ENCODE results near the gene CHST11. TPM values are rescaled to one million over a fixed set of nuclear protein-coding genes. Genes with fewer than 3 reads are reported as not detected.
"Not testable (repeated sequence)": the region's sequence is repeated elsewhere in the genome, so short reads cannot be mapped to it uniquely, and the experiment has no call there.

CHST11 gene
- total RNA-seq, 1 experiment from 2014 or later: 3.4 TPM

DNA sequence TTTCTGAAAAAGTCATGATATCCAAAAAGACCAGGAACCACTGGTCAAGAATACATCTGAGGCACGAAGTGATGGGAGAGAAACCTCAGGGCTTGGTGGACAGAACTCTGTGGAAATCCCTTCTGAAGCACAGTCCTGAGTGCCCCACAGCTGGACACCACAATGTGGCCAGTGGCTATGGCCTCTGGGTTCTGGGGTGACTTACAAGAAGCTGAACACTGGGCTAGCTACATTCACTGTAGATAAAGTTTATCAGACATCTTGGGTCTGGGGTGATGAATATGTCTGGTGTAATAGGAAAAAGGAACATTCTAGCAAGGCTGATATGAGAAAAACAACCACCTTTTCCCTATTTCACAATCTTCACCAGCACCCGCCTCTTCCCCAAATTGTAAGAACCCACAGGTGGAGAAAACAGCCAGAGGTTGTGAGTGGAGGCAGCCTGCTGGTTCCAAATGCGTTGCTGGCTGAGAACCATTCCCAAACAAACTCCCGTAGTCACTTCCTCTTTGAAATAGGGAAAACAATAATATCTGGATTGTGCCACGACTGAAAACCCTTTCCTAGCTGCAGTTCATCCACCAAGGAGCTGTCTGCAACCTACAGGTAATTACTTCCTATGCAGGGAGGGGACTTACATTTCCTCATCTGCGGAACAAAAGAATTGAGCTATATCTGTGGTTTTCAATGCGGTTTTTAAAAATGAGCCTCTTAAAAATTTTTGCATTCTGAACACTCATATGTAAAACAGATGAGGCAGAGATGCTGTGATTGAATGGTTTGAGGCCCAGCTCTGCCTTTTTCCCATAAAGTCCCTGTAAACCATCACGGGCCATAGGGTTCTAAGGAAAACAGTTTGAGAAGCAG, 307.7 kb downstream of the CHST11 start:
- no peak for DNase-seq (ENCODE audit: low spot score)

DNA sequence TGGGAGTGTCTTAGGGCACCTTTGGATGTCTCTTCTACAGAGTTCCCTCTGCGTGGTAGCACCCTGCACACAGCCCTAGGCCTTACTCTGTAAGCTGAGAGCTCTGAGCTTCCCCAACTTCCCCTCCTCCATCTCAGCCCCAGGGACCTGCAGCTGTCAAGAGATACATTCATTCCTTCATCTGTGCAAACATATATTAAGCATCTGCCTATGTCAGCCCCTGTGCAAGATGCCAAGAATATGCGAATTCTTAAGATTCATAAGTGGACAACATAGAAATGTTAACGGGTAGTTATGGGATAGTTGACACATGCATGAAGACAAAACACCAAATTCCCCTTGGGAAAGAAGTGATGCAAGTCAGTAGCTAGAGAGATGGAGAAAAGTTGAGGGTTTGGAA, 310.5 kb downstream of the CHST11 start:
- no peak for DNase-seq (ENCODE audit: low spot score)

DNA sequence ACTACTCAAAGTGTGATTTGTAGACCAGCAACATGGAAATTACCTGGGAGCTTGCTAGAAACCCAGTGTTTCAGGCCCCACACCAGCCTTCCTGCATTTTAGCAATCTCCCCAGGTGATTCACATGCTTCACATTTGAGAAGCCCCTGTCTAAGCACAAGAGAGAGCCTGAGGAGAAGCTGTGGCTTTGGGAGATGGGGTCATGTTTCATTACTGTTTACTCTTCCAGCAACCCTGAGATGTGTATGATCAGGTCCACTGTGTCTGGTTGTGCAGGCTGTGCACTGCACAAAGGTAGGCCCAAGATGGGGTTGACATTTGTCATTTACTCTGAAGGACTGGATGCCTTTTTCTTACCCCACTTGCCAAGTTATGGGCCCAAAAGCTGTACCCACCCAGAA, 311.3 kb downstream of the CHST11 start:
- no peak for DNase-seq (ENCODE audit: low spot score)

DNA sequence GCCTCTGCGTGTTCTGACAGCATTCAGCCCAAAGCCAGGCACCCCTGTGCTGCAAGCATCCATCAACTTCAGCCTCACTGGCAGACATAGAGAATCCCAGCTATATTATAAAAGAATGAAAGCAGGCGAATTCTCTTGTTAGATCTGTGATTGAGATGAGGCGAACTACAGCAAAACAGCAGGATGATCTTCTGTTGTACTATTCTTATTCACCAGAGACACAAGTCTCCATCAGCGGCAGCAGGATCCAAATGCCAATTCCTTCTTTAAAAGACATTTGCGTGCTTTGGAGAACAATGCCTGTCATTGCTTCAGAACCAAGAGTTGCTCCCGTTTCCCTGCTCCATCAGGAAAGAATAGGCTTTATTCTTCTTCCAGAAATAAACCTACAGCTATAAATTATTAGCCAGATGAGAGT, 312.4 kb downstream of the CHST11 start:
- DNase-seq (ENCODE audit: low spot score): no peak

DNA sequence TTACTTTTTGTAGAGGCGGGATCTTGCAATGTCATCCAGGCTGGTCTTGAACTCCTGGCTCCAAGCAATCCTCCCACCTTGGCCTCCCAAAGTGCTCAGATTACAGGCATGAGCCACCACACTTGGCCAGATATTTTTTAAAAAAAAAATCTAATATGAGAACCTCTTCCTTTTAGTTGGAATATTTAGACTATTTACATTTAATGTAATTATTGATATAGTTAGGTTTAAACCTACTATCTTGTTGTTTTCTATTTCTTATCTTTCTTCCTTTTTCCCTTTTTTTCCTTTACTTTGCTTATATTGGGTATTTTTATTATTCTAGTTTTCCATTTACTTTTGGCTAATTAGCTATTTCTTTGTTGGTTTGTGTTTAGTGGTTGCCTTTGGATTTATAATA, 315.6 kb downstream of the CHST11 start:
- DNase-seq (ENCODE audit: low spot score): no peak

DNA sequence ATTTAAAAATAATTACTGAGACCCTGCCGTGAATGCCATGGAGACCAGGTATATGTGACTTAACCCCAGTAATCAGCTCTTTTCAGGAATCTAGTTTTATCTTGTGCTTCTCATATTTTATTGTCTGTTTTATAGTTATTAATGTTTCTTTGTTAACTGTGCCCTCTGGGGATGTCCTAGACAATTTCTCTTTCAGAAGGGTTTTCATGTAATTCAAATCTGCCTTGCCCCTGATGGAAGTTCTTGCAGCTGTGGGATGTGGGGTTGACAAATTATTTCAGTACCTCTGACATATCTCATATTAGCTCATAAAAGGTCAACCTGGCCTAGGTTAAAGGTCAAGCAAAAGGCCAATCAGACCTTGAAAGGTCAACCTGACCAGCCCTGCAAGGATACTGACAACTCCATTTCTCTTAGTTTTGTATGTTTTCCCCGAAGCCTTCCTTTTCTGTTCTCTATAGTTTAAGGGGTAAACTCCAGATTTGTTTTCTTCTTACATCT, 319.0 kb downstream of the CHST11 start:
- DNase-seq (ENCODE audit: low spot score): no peak

DNA sequence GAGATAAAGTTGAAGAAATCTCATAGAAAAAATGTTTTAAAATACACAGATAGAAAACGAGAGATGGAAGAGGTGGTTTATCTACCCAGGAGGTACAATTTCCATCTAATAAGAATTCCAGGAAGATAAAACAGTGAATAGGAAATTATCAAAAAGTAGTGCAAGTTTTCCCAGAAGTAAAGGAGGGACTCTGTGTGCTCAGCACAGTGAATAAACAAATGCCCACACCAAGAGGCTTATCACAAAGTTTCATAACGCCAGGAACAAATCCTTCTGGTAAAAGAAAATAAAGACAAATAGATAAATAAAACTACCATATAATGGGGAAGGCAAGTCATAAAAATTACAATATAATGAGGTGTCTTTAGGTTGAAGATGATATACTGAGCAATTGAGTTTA, 322.4 kb downstream of the CHST11 start:
- DNase-seq (ENCODE audit: low spot score): no peak

DNA sequence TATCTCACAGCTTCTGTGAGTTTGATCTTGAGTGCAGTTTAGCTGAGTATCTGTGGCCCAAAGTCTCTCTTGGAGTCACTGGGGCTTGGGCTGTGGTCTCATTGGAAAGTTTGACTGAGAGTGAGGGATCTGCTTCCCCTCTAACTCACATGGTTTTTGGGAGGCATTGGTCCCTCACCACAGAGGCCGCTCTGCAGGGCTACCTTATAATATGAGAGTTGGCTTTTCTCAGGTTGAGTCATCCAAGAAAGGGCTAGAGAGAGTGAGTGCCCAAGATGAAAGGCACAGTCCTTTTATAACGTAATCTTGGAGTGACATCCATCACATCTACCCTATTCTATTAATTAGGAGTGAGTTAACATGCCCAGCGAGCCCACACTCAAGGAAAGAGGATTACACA, 325.5 kb downstream of the CHST11 start:
- no peak for DNase-seq (ENCODE audit: low spot score)

DNA sequence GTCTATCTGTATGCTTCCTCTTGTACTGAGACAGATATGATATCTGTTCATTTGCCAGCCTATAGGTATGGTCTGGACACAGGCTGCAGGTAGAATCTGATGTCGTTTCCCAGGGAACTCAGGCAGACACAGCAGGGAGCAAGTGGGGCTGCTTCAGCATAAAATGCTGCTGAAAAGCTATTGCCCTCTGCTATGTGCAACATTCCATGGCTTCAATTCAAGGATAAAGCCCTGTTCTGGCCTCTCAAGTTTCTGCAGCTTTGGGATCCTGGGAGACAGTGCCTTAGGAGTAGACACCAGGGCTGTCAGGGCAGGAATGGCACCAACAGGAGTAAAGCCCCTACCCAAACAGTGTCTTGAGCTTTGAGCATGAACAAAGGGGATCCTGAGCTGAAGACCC, 327.8 kb downstream of the CHST11 start:
- DNase-seq (ENCODE audit: low spot score): no peak

DNA sequence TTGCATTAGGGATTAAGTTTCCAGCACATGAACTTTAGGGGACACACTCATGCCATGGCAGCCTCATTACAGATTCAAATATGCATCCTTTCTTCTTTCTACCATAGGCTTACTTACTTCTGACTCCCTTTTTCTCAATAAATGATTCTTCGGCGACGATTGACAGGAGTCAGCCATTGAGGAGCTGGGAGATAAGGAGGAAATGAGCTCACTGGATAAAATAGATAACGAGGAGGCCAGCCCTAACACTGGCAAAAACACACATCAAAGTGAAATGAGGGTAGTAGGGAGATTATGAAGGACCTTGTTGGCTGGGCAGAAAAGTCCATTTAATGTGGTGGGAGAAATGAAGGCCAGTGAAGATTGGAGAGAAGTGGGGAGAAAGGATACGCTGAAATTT, 329.1 kb downstream of the CHST11 start:
- no peak for DNase-seq (ENCODE audit: low spot score)

DNA sequence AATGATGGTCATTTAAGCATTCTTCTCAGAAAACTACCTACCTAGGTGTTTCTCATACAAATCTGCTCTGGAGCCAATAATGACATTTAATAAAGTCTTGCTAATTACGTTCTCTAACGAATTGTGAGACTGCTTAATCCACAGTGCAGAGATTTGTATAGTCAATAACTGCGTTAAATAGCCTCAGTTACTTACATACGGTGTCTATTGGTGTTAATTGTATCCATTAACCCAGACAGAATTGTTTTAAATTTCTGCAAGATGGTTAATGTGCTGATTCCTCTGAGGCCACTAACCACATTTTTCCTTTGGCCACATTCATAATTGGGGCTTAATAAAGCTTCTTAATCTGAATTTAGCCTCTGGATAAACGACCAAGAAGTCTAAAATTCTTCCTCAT, 329.6 kb downstream of the CHST11 start:
- DNase-seq (ENCODE audit: low spot score): no peak

DNA sequence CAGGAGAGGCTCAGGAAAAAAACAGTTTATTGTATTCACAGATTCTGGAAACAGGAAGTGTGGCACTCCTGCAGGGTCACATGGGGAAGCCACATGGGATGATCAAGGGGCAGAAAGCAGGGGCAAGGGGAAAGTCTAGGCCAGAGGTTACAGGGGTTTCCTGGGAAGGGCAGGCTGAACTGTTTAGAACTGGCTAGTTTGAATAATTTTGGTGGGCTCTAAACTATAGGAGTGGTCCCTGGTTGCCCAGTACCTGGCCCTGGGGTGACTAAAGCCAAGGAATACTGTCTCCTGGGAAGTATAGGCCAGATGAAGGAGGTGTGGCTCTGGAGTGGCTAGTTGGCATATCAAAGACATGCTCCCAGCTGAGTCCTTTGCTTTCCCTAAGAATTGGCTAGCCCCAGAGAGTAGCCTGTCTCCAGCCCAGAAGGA, 332.1 kb downstream of the CHST11 start:
- DNase-seq (ENCODE audit: low spot score): no peak

DNA sequence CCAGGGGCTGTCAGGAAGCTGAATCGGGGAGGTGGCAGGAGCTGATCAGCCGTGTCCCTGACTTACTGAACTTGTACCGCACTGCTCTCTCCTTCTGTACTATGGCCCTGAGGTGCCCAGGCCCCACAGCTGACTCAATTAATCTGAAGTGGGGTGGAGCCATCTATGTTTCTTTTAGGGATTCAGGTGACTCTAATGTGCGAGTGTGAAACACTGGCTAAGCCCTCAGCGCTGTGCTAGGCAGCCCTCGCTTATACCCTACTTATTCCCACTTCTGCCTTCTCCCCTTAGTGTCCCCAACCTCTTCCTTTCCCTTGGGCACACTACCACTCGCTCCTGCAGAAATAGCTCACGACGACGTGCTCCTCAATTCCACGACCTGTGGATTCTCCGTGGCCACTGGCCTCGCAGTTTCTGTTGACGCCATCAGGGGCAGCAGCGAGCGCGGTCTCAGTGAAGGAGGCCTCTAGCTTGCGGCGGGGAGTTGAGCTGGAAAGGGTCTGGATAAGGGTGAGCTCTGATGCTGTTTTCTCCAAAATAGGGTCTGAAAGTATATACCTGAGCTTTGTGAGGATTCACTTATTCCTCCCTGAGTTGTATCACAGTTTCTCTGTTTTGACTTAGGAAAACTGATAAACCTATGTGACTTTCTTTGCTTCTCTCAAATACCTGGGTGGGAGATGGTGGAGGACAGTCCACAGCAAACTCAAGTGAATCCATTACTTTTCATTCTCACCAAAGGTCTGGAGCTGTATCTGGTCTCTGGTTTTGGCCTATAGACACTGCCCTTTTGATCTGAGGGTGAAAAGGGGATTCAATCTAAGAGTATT, 333.8 kb downstream of the CHST11 start:
- DNase-seq (ENCODE audit: low spot score): no peak

DNA sequence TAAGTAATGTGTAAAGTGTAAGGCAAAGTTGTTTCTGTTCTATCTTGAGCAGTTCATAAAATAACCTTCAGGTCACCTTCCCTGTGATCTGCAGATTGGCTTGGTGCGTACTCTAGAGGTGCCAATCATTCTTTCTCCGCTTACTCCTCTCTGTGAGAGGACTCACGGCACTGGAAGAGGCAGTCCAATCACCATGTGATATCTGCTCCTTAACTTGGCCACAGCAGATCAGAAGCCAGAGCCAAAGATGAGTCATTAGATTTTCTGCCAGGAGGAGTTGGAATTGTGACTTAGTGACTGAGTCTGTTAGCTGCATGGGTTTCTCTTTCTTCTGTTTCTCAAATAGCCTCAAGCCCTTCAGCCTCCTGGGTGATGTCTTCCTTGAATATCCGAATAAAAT, 335.8 kb downstream of the CHST11 start:
- DNase-seq (ENCODE audit: low spot score): peak; percentile 75

DNA sequence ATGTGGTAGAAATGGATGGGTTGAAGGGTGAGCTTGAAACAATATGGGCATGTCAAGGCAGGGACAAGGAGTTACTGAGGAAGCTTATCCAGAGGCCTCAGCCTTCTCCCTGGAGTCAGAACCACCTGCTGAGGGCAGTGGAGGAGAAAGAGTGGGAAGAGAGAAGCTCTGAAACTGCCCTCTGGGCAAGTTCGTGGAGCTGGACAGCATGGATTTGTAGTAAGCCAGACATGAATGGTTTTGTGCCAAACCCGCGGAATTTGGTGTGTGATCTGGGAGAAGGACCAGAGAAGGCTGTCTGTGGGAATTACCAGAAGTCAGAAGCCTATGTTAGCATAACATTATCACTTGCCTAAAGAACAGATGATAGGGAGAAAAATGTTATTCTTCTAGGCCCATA, 336.5 kb downstream of the CHST11 start:
- DNase-seq (ENCODE audit: low spot score): peak; percentile 45

DNA sequence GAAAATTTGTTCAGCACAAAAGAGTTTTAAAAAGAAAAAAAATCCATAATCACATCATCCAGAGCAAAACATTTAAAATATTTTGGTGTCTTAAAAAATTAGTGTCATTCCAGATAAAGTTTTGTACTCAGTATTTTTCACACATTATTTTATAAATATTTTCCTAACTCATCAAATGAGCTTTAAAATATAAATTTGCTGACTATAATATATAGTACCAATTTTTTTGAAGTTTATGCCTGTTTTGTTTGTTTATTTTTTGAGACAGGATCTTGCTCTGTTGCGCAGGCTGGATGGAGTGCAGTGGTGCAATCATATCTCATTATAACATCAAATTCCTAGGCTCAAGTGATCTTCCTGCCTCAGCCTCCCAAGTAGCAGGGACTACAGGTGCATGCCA, 337.2 kb downstream of the CHST11 start:
- DNase-seq (ENCODE audit: low spot score): no peak

DNA sequence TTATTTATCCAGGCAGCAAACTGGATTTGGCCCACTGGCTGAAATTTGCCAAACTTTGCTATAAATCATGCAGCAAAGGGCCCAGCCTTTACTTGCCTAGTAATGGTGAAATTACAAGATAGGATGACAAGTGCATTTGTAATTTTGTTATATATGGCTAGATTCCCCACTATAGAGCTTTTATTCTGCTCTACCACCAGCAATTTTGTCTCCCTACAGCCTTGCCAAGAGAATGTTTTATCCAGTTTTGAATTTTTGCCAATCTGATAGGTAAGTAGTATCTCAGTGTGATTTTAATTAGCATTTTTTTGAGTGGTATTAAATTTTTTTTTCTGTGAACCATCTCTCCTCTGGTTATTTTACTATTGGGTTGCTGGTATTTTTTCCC, 339.7 kb downstream of the CHST11 start:
- no peak for DNase-seq (ENCODE audit: low spot score)

DNA sequence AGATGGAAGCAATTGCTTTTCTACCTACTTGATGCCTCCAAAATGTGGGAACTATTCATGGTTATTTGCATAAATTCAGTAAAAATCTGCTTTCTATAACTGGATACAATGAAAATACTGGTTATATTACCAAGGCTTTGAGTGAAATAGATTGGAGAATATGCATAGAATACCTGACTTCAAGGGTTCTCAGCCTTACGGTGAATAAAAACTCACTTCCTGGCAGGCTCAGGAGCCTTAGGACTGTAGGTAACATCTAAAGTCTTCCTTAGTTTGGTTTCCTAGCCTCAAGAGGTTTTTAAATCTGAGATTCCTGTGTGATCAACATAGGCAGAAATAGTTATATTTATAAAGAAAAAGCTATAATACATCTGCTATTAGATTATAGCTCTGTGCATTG, 342.7 kb downstream of the CHST11 start:
- no peak for DNase-seq (ENCODE audit: low spot score)

DNA sequence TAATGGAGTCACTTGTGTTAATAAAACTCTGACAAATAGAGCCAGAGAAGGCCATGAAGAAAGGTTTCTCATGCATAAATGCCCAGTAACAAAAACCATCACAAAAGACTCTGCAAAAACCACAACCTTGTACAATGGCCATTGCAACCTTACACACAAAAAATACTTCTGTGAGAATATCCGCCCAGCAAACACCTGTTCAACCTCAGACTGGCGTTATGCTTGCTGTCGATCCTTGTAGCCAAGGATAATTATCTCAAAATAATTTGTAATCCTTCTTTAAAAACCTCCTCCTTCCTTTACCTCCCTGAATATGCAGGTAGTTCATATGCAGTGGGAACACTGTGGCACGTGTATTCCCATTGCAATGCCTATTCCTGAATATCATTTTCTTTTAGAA, 344.3 kb downstream of the CHST11 start:
- DNase-seq (ENCODE audit: low spot score): no peak

DNA sequence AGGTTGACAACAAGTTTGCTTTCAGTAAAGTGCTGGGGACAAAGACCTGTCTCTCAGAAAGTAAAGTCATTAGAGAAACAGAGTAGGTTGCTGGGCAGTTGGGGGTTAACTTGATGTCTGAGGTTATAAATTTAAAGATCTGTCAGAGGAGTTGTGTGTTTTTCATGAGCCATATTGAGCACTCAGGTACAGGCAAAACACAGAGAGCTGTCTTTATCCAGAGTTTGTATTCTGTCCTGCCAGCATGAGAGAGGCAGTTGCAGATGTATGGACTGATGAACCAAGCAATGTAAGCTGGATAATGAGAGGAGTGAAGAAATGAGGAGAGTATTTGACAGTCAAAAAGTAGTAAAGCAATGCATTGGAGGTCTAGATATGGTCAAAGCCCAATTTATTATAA, 344.7 kb downstream of the CHST11 start:
- DNase-seq (ENCODE audit: low spot score): no peak

DNA sequence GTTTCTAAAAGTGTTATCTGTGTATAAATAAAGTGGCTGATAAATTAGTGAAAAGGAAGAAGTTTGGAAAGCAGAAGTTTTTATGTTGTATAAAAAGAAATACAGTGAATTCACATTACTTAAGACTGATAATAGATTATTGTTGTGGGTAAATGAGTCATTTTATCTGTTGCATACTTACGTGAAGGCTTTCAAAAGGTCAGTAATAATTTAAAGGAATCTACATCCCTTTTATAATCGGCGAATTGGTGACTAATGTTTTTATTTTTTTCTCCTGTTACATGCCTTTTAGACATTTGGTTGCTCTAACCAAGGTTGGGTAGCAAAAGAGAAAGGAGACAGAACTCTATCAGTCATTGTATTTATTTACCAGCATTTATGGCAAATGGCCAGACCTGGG, 345.5 kb downstream of the CHST11 start:
- DNase-seq (ENCODE audit: low spot score): no peak

DNA sequence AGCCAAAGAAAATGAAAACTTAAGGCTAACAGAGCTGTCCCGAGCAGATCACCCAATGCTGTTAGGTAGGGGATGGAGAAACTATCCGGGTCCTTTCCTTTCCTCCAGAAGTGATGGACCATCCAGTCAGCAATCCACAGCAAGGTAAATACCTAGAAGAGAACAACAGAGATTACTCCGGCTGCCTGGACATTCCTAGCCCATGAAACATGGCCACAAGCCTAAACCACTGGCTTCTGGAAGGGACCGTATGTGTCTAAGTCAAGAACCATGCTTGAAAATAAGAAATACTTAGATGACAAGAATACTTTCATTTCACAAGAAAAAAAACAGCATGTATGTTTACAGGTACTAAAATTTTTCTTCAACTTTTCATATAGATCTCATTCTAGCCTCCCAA, 348.4 kb downstream of the CHST11 start:
- peak; percentile 45 for DNase-seq (ENCODE audit: low spot score)

DNA sequence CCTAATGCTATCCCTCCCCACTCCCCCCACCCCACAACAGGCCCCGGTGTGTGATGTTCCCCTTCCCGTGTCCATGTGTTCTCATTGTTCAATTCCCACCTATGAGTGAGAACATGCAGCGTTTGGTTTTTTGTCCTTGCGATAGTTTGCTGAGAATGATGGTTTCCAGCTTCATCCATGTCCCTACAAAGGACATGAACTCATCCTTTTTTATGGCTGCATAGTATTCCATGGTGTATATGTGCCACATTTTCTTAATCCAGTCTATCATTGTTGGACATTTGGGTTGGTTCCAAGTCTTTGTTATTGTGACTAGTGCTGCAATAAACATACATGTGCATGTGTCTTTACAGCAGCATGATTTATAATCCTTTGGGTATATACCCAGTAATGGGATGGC, 349.4 kb downstream of the CHST11 start:
- not testable (repeated sequence) for DNase-seq (ENCODE audit: low spot score)

All from H4 (cell line).